Urinary bladder (tissue), 4 donors: ENCODE results near the gene CFAP57. TPM values are rescaled to one million over a fixed set of nuclear protein-coding genes. Genes with fewer than 3 reads are reported as not detected.

Experiments used
- DNase-seq: peaks from one replicate; pipeline ENCODE4 v3.0.0-alpha.2; 2015; ENCODE audit errors: extremely low spot score
- H3K27ac ChIP-seq: one replicate; pipeline ENCODE4 v1.5.1; 2013; ENCODE audit warnings: low read depth, mild to moderate bottlenecking, moderate library complexity
- H3K36me3 ChIP-seq: one replicate; pipeline ENCODE4 v1.6.1; 2013; ENCODE audit warnings: mild to moderate bottlenecking, moderate library complexity; ENCODE audit not compliant: insufficient read depth
- H3K4me1 ChIP-seq: one replicate; pipeline ENCODE4 v1.6.1; 2013; ENCODE audit warnings: mild to moderate bottlenecking, moderate library complexity; ENCODE audit not compliant: insufficient read depth
- H3K4me3 ChIP-seq: one replicate; pipeline ENCODE4 v1.5.1; 2013; ENCODE audit warnings: low read depth, low read length
- WGBS: extraction: QIAGEN DNeasy Blood & Tissue Kit; methylation state at CpG from one replicate; pipeline ENCODE4 v1.1.7; 2013; 5-methylcytosine and 5-hydroxymethylcytosine counted together
- polyA plus RNA-seq: library from polyadenylated mRNA; stranded (reverse); fragments of 200-250 nt; gene quantifications from one replicate; pipeline ENCODE4 v1.2.3, GENCODE V29; 2013
- total RNA-seq: library from RNA; depleted of rRNA; stranded (reverse); fragments of >200 nt; gene quantifications from one replicate; pipeline ENCODE4 v1.2.3, GENCODE V29; 2014
- donor health status: healthy with polysubstance abuse.
- donor health status: healthy.

The CFAP57 gene
- total and polyA plus RNA-seq, 2 donors = 0.05 to 0.11 TPM

DNA sequence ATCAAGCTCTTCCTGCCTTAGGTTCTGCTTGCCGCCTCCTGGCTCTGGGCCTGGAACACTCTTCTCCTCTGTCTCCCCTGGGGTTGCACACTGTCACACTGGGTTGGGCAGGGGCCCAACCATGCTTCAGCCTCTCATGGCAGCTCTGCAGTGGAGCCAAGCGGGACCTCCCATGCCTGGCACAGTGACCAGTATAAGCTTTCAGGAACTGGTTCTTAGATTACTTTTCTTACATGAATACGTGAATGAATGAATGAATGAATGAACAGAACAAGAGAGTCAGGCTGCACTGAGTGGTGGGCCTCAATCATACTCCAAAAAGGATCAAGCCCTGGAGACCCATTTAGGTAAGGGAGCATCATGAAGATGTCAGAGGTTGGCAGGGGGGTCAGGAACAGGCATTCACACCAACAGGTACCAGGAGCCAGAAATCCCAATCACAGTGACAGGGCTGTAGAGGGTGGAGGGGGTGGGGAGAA lies 66.9 kb downstream of the CFAP57 start:
- H3K36me3 ChIP-seq = no peaks in the 10 kb centered on the region
- DNase-seq = no peak
- H3K27ac ChIP-seq = no peak overlapping the region
- no peak overlapping the region for H3K4me3 ChIP-seq
- H3K4me1 ChIP-seq = no peaks in the 10 kb centered on the region
- WGBS = 78% methylated on average over 3 of the region's 3 CpGs

- Histone ChIP-seq H3K4me3 (no peak overlapping the region), H3K27ac (no peak overlapping the region), H3K36me3 (no peaks in the 10 kb centered on the region), H3K4me1 (no peaks in the 10 kb centered on the region)
- WGBS = 84% methylated on average over 3 of the region's 3 CpGs
- no peak for DNase-seq
Observed at GRCh38 chr1:43239484-43239883, 67.4 kb downstream of the CFAP57 start.

DNA sequence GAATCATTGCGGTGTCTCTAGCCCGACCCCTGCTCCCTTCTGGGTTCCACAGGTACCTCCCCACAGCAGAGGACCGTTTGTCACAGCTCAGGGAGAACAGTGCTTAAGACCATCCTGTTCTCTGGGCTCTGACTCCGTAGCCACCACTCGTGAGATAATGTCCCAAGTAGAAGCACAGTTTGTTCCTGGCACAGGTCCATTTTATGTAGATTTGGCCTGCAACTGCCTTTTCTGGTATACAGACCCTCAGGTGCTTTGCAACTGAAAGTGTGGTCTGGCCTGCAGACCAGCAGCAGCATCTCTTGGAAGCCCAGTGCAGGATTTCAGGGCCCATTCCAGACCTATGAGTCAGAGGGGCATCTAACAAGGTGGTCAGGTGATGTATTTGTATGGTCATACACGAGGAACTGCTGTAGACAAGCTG lies 69.3 kb downstream of the CFAP57 start:
- H3K36me3 ChIP-seq = no peaks in the 10 kb centered on the region
- H3K4me1 ChIP-seq = no peaks in the 10 kb centered on the region
- no peak overlapping the region for H3K4me3 ChIP-seq
- no peak overlapping the region for H3K27ac ChIP-seq
- no peak for DNase-seq
- WGBS = 52% methylated on average over 6 of the region's 6 CpGs

DNA sequence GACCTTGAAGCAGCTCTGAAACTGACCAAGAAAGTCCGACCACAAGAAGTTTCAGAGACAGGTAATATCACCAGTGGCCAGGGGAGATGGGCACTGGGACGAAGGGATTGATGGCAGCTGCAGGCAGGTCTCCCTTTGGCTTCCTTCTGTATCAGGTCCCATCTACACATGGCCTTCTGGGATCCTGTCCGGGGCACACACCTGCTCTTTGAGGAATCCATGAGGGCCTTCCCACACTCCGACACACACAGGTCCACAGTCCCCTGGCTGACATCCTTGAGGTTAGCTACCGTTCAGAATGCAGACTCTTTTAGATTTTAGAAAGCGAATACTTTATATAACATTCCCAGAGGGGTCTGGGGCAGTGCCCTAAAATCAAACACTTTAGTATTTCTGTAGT lies 71.2 kb downstream of the CFAP57 start:
- 88% methylated on average over 6 of the region's 6 CpGs for WGBS
- Histone ChIP-seq H3K36me3 (no peaks in the 10 kb centered on the region), H3K4me1 (no peaks in the 10 kb centered on the region), H3K27ac (no peak overlapping the region), H3K4me3 (no peak overlapping the region)
- no peak for DNase-seq

DNA sequence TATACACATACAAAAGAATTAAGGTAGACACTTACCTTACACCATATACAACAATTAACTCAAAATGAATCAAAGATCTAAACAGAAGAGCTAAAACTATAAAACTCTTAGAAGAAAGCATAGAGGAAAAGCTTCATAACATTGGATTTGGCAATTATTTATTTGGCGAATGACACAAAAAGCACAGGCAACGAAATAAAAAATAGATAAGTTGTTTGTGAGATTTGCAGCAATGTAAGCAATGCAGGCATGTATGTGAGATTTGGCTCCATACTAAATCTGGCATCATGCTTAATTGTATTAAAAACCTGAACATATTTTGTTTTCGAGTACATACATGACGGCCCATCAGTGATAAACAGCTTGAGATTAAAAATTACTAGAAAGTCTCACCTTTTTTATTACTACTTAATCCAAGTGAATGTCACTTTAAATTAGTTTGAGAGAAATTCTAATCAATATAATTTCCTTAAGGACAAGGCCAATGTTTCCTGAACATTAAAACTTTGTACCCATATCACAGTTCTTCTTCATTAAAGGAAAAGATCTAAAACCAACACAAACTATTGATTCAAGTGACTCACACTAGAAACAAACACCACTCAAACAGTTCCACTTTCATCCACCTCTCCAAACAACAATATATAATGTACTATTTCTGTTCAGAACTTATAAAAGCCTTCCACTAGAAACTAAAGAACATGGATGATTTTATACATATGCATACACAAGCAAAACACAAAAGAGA lies 74.5 kb downstream of the CFAP57 start:
- Histone ChIP-seq H3K4me3 (no peak overlapping the region), H3K36me3 (no peaks in the 10 kb centered on the region), H3K27ac (no peak overlapping the region), H3K4me1 (no peaks in the 10 kb centered on the region)
- 94% methylated on average over 4 of the region's 4 CpGs for WGBS
- DNase-seq = no peak

- H3K36me3 ChIP-seq = no peaks in the 10 kb centered on the region
- no peak overlapping the region for H3K4me3 ChIP-seq
- WGBS = 89% methylated on average over 6 of the region's 6 CpGs
- H3K4me1 ChIP-seq = no peaks in the 10 kb centered on the region
- H3K27ac ChIP-seq = no peak overlapping the region
- no peak for DNase-seq
Observed at GRCh38 chr1:43247256-43247921, 75.3 kb downstream of the CFAP57 start.

GRCh38 chr1:43250351-43250761 lies 78.2 kb downstream of the CFAP57 start:
- Histone ChIP-seq H3K4me3 (no peak overlapping the region), H3K27ac (no peak overlapping the region), H3K4me1 (no peaks in the 10 kb centered on the region), H3K36me3 (no peaks in the 10 kb centered on the region)
- WGBS = 79% methylated on average over 3 of the region's 3 CpGs
- no peak for DNase-seq

GRCh38 chr1:43251024-43251423 lies 78.9 kb downstream of the CFAP57 start:
- Histone ChIP-seq H3K4me1 (no peaks in the 10 kb centered on the region), H3K4me3 (no peak overlapping the region), H3K36me3 (no peaks in the 10 kb centered on the region), H3K27ac (no peak overlapping the region)
- no peak for DNase-seq
- 84% methylated on average over 5 of the region's 5 CpGs for WGBS

GRCh38 chr1:43252225-43252624 lies 80.1 kb downstream of the CFAP57 start:
- 82% methylated on average over 1 of the region's 1 CpG for WGBS
- no peak overlapping the region for H3K4me3 ChIP-seq

DNA sequence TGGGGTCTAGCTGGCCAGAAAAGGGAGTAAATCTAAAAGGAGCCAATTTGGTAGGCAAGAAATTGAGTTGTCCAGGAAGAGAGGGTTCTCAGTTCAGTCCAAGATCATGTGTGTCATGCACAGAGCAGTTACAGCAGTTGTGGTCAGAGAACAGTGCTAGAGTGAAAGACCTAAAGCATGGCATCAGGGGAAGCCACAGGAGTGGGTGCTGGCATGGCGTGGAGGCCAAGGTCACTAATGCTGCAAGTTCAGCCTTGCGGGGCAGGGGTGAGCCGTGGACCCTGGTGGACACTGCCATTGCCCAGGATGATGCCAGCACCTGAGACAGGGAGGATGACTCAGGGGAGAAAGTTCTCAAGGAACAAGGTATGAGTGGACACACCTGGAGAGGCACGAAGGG lies 81.0 kb downstream of the CFAP57 start:
- no peak overlapping the region for H3K27ac ChIP-seq
- 91% methylated on average over 4 of the region's 4 CpGs for WGBS
- no peak for DNase-seq

More at GRCh38 chr1:43252225-43252624, 80.1 kb downstream of the CFAP57 start:
- Histone ChIP-seq H3K36me3 (no peaks in the 10 kb centered on the region), H3K27ac (no peak overlapping the region), H3K4me1 (no peaks in the 10 kb centered on the region)
- no peak for DNase-seq

DNA sequence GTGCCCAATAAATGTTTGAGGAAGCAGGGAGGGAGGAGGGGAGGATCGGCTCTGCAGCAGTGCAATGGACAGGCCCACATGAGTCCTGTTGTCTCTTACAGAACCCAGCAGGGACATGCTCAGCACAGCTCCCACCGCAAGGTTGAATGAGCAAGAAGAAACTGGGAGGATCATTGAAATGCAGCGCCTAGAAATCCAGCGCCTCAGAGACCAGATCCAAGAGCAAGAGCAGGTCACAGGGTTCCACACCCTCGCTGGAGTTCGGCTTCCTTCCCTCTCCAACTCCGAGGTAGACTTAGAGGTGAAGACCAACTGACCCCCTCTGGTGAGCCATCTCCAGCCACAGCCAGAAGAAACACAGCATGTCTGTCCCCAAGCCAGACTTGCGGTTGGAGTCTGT lies 81.7 kb downstream of the CFAP57 start:
- Histone ChIP-seq H3K4me3 (no peak overlapping the region), H3K27ac (no peak overlapping the region), H3K4me1 (no peaks in the 10 kb centered on the region), H3K36me3 (no peaks in the 10 kb centered on the region)
- DNase-seq = no peak
- WGBS = 81% methylated on average over 8 of the region's 8 CpGs

More for the DNA sequence above, 81.0 kb downstream of the CFAP57 start:
- Histone ChIP-seq H3K4me1 (no peaks in the 10 kb centered on the region), H3K36me3 (no peaks in the 10 kb centered on the region), H3K4me3 (no peak overlapping the region)

GRCh38 chr1:43255438-43256210 lies 83.5 kb downstream of the CFAP57 start:
- Histone ChIP-seq H3K4me1 (no peaks in the 10 kb centered on the region), H3K4me3 (no peak overlapping the region), H3K36me3 (no peaks in the 10 kb centered on the region), H3K27ac (no peak overlapping the region)
- DNase-seq = no peak
- WGBS = 77% methylated on average over 10 of the region's 10 CpGs

DNA sequence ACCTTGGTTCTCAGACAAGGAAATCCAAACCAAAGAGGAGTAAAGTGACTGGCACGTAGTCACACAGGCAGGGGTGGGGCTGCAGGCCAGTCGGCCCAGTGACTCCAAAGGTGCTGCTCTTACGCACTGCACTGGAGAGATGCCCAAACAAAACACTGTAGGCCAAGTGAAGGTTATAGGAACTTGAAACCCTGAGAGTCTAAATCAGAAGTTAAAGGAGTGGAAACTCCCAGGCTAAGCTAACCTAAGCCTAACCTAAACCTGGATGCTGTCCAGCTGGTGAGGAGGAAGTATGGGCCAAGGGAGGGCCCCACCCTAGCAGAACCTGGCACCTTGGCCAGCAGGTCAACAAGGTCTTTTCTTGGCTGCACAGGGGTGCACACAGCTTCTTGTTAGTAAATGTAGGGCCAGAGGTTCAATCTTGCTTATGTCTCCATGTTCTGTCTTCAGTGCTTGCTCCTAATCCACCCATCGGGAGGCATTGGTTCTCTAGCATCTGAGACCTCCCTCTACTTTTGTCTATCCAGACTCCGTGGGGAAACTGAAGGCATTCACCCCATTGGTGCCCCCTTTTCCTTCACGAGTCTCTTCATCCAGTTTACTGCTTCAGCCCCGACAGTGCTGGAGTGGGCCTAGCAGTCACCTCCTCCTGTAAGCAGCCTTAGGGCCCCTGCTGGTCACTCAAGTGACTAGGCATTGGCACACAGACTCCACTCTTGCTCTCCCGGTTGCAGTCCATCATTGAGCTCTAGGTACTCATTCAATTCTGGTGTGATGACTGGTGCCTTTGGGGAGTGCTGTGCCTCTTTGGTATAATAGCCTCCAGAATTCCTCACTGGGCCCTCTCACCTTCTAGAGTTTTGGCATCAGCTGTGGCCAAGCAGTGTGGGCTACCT lies 84.8 kb downstream of the CFAP57 start:
- DNase-seq = no peak
- 81% methylated on average over 8 of the region's 8 CpGs for WGBS
- Histone ChIP-seq H3K4me1 (no peaks in the 10 kb centered on the region), H3K36me3 (no peaks in the 10 kb centered on the region), H3K27ac (no peak overlapping the region), H3K4me3 (no peak overlapping the region)
